ENCODE results near the gene LRP2BP. TPM values are rescaled to one million over a fixed set of nuclear protein-coding genes. Genes with fewer than 3 reads are reported as not detected.

LRP2BP gene
- polyA plus RNA-seq, 2 of the 4 experiments (the other 2 are of a cell fraction): 0.23 to 0.37 TPM

GRCh38 chr4:185370268-185370949 lies 25.3 kb downstream of the LRP2BP start:
- 91% methylated on average over 11 of the region's 11 CpGs for WGBS (ENCODE audit: missing lambda C conversion rate)
- ChIA-PET CTCF (interaction anchor here (1.0 kb wide), 1 partner anchor 17 kb away, joined by 3 read pairs; no protein-coding TSS in a partner anchor), POLR2A (no interaction called here)
- DNase-seq (ENCODE audit: low read depth in 1 of 2, low spot score in 1 of 2) (no peak), FAIRE-seq (no peak), ATAC-seq (no peak)
- no peak overlapping the region for H3K27ac ChIP-seq
- no peaks in the 10 kb centered on the region for H3K4me1 ChIP-seq
- TF ChIP-seq HEYL (CRISPR knock-in tag; IDR thresholded peaks at IDR 0.05) (no peak), CBX2 (IDR thresholded peaks at IDR 0.05; ENCODE audit: borderline replicate concordance, low read depth) (no peak), HOXB13 (CRISPR knock-in tag; IDR thresholded peaks at IDR 0.05; ENCODE audit: low read depth) (no peak), CHD4 (IDR thresholded peaks at IDR 0.05; ENCODE audit: borderline replicate concordance) (no peak), RFX5 (IDR thresholded peaks at IDR 0.05) (no peak), USF2 (IDR thresholded peaks at IDR 0.05) (no peak), GATA3 (IDR thresholded peaks at IDR 0.05; ENCODE audit: borderline replicate concordance) (no peak), ELK1 (IDR thresholded peaks at IDR 0.05; ENCODE audit: low read depth, low read length) (no peak), CEBPB (IDR thresholded peaks at IDR 0.05) (no peak), ZNF302 (CRISPR knock-in tag; IDR thresholded peaks at IDR 0.05) (no peak), NFE2L2 (conservative IDR thresholded peaks at IDR 0.05; ENCODE audit: low read length) (no peak)
- no peak overlapping the region for H3K4me3 ChIP-seq
- H3K4me2 ChIP-seq: no peak overlapping the region
- no peaks in the 10 kb centered on the region for H3K9me3 ChIP-seq

DNA sequence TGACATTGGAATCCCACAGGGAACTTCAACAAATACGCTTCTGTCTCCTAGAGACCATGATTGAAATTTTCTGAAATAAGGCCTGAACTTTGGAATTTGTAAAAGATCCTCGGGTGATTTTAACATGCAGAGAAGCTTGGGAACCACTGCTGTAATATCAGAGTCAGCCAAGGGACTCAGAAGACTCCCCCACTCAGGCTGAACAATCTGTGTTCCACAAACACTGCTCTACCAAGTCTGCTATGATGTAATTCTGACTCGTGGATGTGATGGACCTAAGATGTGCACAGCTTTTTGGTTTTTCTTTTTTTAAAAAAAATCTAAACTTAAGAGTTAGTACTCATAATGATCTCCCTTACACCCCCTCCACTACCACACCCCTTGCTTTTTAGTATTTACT lies 26.0 kb downstream of the LRP2BP start:
- no peak for ATAC-seq
- H3K4me2 ChIP-seq: no peak overlapping the region
- no peak for FAIRE-seq
- CTCF ChIA-PET: interaction anchor here (1.0 kb wide), 1 partner anchor 17 kb away, joined by 3 read pairs; no protein-coding TSS in a partner anchor
- no peak for DNase-seq (ENCODE audit: low read depth in 1 of 2, low spot score in 1 of 2)
- no peak overlapping the region for H3K4me3 ChIP-seq
- POLR2A ChIA-PET: no interaction called here
- 53% methylated on average over 3 of the region's 3 CpGs for WGBS (ENCODE audit: missing lambda C conversion rate)
- no peak overlapping the region for H3K27ac ChIP-seq
- no peak for TF ChIP-seq SMC3 (IDR thresholded peaks at IDR 0.05)
- TF ChIP-seq ZSCAN20 (CRISPR knock-in tag; IDR thresholded peaks at IDR 0.05): no peak
- no peak for TF ChIP-seq RAD21 (conservative IDR thresholded peaks at IDR 0.05 in 1 of 2, IDR thresholded peaks at IDR 0.05 in 1 of 2)
- TF ChIP-seq HOXB13 (CRISPR knock-in tag; IDR thresholded peaks at IDR 0.05; ENCODE audit: low read depth): no peak
- TF ChIP-seq RCOR1 (IDR thresholded peaks at IDR 0.05; ENCODE audit: low read depth, low read length): no peak
- TF ChIP-seq NFE2L2 (conservative IDR thresholded peaks at IDR 0.05; ENCODE audit: low read length): no peak
- TF ChIP-seq CBX2 (IDR thresholded peaks at IDR 0.05; ENCODE audit: borderline replicate concordance, low read depth): no peak
- no peak for TF ChIP-seq FOSB (CRISPR knock-in tag; IDR thresholded peaks at IDR 0.05)
- no peak for TF ChIP-seq REST (IDR thresholded peaks at IDR 0.05)
- no peak for TF ChIP-seq MAZ (IDR thresholded peaks at IDR 0.05; ENCODE audit: borderline replicate concordance, low read depth, low read length)
- no peak for TF ChIP-seq ZC3H11A (IDR thresholded peaks at IDR 0.05)
- H3K9me3 ChIP-seq: no peaks in the 10 kb centered on the region
- no peaks in the 10 kb centered on the region for H3K4me1 ChIP-seq
